Neuron (in vitro differentiated cells): ENCODE measurements around the gene KLHL20.
"Not testable (repeated sequence)": the region's sequence is repeated elsewhere in the genome, so short reads cannot be mapped to it uniquely, and the experiment has no call there.

Source experiments
- H2AFZ ChIP-seq: one replicate; pipeline ENCODE4 v1.6.1; 2013; ENCODE audit warnings: low read depth, mild to moderate bottlenecking, inconsistent platforms, low read length, moderate library complexity
- H3K27me3 ChIP-seq: one replicate; pipeline ENCODE4 v1.6.1; 2013; ENCODE audit warnings: low read length; ENCODE audit not compliant: insufficient read depth
- H3K36me3 ChIP-seq: one replicate; pipeline ENCODE4 v1.6.1; 2013; ENCODE audit warnings: low read length; ENCODE audit not compliant: insufficient read depth
- H3K4me1 ChIP-seq: one replicate; pipeline ENCODE4 v1.6.1; 2013; ENCODE audit warnings: low read length; ENCODE audit not compliant: insufficient read depth
- H3K4me3 ChIP-seq: 2 replicates; pipeline ENCODE4 v1.5.1; 2013; ENCODE audit warnings: mild to moderate bottlenecking, low read length, moderate library complexity
- H3K9me3 ChIP-seq: one replicate; pipeline ENCODE4 v1.6.1; 2013; ENCODE audit warnings: low read length

Gene KLHL20

DNA sequence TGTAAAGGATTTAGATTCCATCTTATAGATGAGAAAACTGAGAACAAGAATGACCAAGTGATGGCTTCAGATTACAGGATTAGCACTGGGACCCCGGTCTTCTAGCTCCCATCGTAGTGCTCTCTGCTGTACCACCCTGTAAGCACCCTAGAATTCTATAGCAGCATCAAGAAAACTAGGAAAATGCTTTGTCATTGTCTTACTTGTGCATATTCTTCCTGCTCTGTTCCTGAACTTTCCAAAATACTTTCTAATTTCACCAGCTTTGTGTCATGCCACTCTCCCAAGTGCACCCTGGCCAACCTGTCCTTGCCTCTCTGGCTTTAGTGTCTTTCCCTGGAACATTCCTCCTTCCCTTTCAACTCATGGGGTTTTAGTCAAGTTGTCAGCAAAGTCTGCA is 6.0 kb upstream of the KLHL20 start:
- no peak overlapping the region for H3K4me3 ChIP-seq
- H3K4me1 ChIP-seq, result no peaks in the 10 kb centered on the region
- no peaks in the 10 kb centered on the region for H3K9me3 ChIP-seq
- H3K27me3 ChIP-seq, result peaks cover 2% of the 10 kb centered on the region
- H2AFZ ChIP-seq, result no peak overlapping the region
- H3K36me3 ChIP-seq, result no peaks in the 10 kb centered on the region

DNA sequence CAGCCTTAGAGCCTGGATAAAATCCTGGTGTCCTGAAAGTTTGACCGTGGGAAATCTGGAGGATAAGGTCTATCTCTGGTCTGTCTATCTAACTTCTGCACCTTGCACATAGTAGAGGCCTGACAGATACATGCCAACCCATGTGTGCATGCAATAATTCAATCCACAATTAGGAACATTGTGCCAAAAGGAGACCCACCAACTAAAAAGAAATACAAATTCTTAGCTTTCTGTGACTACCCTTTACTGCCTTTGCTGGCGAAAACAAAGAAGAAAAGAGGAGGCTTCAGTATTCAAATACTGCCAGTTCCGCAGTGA is 381 bp upstream of the KLHL20 start:
- peak overlapping the region; percentile 78 for H3K4me3 ChIP-seq
- H3K27me3 ChIP-seq, result peaks cover 2% of the 10 kb centered on the region
- H3K36me3 ChIP-seq, result peaks cover 3% of the 10 kb centered on the region
- peak overlapping the region; percentile 95 for H2AFZ ChIP-seq
- H3K4me1 ChIP-seq, result peaks cover 9% of the 10 kb centered on the region
- H3K9me3 ChIP-seq, result no peaks in the 10 kb centered on the region

DNA sequence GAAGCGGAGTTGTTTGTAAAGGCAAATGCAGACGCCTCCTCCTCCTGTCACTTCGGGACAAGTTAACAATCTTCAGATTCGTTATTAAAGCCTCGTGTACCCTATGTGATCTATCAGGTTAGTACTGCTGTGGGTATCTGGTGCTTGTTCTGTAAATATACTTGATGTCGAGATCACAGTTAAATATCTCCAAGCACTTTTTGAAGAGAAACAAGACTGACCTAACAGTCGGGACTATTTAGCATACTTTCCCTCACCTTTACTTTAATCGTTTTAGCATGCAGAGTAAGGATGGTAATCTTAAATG is 710 bp downstream of the KLHL20 start:
- H3K27me3 ChIP-seq, result peaks cover 1% of the 10 kb centered on the region
- H3K36me3 ChIP-seq, result peaks cover 5% of the 10 kb centered on the region
- H3K4me3 ChIP-seq, result peak overlapping the region; percentile 78
- peak overlapping the region; percentile 95 for H2AFZ ChIP-seq
- H3K4me1 ChIP-seq, result peaks cover 9% of the 10 kb centered on the region
- H3K9me3 ChIP-seq, result no peaks in the 10 kb centered on the region

DNA sequence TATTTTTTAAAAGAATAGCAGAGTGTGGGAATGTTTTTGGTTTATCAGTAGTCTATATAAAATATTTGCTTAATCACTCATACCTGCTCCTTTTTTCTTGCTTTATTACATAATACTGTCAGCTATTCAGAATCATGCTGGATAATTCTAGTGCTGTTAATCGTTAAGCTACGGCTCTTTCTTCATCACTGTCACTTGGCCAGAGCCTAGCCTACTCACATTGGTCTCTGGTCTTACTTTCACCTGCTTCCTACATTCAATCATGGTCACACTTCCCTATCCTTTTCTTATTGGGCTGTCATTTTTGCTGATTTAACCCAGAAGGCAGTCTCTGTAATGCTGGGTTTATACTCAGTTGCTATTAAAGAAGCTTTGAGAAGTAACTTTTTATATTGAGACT is 2.5 kb downstream of the KLHL20 start:
- Histone ChIP-seq H3K27me3 (no peaks in the 10 kb centered on the region), H3K4me1 (peaks cover 9% of the 10 kb centered on the region), H3K9me3 (peaks cover 2% of the 10 kb centered on the region), H2AFZ (no peak overlapping the region), H3K36me3 (peaks cover 5% of the 10 kb centered on the region), H3K4me3 (no peak overlapping the region)

DNA sequence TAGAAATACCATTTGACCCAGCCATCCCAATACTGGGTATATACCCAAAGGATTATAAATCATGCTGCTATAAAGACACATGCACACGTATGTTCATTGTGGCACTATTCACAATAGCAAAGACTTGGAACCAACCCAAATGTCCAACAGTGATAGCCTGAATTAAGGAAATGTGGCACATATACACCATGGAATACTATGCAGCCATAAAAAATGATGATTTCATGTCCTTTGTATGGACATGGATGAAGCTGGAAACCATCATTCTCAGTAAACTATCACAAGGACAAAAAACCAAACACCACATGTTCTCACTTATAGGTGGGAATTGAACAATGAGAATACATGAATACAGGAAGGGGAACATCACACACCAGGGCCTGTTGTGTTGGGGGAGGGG is 16.6 kb downstream of the KLHL20 start:
- peaks cover 20% of the 10 kb centered on the region for H3K36me3 ChIP-seq
- not testable (repeated sequence) for H2AFZ ChIP-seq

DNA sequence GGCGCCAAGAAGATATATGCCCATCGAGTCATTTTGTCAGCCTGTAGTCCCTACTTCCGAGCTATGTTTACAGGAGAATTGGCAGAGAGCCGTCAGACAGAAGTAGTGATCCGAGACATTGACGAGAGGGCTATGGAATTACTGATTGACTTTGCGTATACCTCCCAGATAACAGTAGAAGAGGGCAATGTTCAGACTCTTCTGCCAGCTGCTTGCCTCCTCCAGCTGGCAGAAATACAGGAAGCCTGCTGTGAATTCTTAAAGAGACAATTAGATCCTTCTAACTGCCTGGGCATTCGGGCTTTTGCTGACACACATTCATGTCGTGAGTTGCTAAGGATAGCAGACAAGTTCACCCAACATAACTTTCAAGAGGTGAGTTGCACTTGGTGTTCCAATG is 19.1 kb downstream of the KLHL20 start:
- Histone ChIP-seq H3K4me3 (no peak overlapping the region), H3K36me3 (peaks cover 19% of the 10 kb centered on the region), H3K4me1 (no peaks in the 10 kb centered on the region), H3K27me3 (no peaks in the 10 kb centered on the region), H3K9me3 (peaks cover 14% of the 10 kb centered on the region), H2AFZ (no peak overlapping the region)

More for the DNA sequence above, 16.6 kb downstream of the KLHL20 start:
- H3K4me1 ChIP-seq, H3K4me3 ChIP-seq, H3K27me3 ChIP-seq: not testable (repeated sequence)
- H3K9me3 ChIP-seq, result peaks cover 10% of the 10 kb centered on the region

DNA sequence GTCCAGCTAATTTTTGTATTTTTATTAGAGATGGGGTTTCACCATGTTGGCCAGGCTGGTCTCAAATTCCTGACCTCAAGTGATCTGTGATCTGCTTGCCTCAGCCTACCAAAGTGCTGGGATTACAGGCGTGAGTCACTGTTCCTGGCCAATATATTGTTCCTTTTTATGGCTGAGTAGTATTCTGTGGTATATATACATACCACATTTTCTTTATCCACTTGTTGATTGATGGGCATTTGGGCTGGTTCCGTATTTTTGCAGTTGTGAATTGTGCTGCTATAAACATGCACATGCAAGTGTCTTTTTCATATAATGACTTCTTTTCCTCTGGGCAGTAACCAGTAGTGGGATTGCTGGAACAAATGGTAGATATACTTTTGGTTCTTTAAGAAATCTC is 21.3 kb downstream of the KLHL20 start:
- not testable (repeated sequence) for H3K4me1 ChIP-seq, H2AFZ ChIP-seq, H3K27me3 ChIP-seq, H3K4me3 ChIP-seq
- H3K36me3 ChIP-seq, result peaks cover 23% of the 10 kb centered on the region
- peaks cover 16% of the 10 kb centered on the region for H3K9me3 ChIP-seq

DNA sequence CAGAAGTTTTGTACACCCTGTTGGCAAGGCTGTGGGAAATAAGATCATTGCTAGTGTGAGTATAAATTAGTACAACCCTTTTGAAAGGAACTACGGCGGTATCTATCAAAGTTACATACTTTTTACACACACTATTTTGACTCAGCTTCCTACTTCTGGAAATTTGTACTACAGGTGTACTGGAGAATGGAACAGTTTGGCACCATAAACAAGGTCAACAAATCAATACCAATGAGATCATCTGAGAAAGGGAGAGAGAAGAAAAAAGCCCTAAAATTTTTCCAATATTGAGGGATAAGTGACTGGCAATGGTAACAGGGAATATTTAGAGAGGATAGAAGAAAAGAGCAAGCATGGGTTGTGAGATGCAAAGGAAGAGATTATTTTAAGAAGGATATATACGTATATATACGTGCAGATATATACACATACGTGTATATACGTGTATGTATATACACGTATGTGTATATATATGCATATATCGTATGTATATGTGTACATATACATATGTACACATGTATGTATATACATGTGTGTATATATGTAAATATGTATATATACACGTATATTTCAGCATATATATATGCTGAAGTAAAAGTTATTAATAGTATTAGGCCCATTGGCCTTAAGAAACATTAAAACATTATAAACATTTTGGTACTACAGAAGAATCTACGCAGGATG is 27.6 kb downstream of the KLHL20 start:
- no peaks in the 10 kb centered on the region for H3K27me3 ChIP-seq
- no peak overlapping the region for H2AFZ ChIP-seq

DNA sequence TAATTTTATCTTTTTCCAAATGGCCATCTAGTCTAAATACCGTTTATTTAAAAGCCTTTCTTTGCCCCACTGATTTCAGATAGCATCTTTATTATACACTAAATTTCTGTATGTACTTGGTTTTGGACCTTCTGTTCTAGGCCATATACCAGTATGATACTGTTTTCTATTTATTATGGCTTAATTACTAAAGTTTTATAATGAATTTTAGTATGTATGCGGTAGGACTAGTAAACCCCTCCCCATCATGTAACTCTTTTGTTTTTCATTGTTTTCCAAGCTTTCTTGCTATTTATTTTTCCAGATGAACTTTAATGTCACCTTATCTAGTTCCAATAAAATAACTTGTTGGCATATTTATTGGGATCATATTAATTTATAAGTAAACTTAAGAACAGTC is 29.9 kb downstream of the KLHL20 start:
- Histone ChIP-seq H3K4me3 (no peak overlapping the region), H3K9me3 (peaks cover 2% of the 10 kb centered on the region), H2AFZ (no peak overlapping the region), H3K36me3 (peaks cover 7% of the 10 kb centered on the region), H3K4me1 (no peaks in the 10 kb centered on the region), H3K27me3 (no peaks in the 10 kb centered on the region)

More for the DNA sequence above, 27.6 kb downstream of the KLHL20 start:
- no peaks in the 10 kb centered on the region for H3K4me1 ChIP-seq
- peaks cover 7% of the 10 kb centered on the region for H3K9me3 ChIP-seq
- no peak overlapping the region for H3K4me3 ChIP-seq
- peaks cover 7% of the 10 kb centered on the region for H3K36me3 ChIP-seq

DNA sequence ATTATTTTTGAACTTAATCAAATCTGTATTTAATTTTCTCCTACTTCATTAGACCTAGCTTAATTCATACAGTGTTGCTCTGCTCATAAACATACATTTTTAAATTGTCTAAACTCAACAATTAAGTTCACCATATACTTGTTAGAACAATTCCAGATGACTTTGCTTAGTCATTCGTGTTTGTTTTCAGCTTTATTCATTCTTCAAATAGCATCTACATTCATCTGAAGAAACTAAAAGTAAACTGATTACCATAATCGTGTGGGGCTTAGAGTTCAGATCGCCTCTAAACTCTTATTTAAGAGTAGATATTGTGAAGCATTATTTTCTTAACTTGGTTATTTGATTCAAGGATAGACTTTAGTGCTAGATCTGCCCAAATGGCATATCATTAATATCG is 34.4 kb downstream of the KLHL20 start:
- Histone ChIP-seq H3K4me3 (no peak overlapping the region), H3K27me3 (no peaks in the 10 kb centered on the region), H2AFZ (no peak overlapping the region), H3K4me1 (no peaks in the 10 kb centered on the region), H3K36me3 (peaks cover 11% of the 10 kb centered on the region), H3K9me3 (no peaks in the 10 kb centered on the region)

DNA sequence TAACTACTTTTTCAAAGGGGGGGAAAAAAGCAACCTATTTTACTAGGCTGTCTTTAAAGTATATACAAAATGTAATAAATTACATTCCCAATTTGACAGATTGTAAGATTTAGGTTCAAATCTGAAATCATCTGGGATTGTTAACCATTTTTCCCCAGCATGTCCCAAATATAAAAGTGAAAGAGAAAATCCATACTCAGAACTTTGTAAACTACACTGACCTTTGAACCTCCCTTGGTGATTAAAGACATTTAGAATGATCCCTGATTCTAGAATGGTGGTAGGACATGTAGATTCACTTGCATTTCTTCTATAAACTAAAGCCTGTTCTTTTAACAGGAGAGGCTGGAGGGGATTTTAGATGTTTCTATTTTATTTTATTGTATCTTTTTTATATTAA is 39.0 kb downstream of the KLHL20 start:
- Histone ChIP-seq H3K4me3 (no peak overlapping the region), H3K27me3 (no peaks in the 10 kb centered on the region), H3K36me3 (peaks cover 52% of the 10 kb centered on the region), H3K4me1 (no peaks in the 10 kb centered on the region), H3K9me3 (peaks cover 5% of the 10 kb centered on the region), H2AFZ (no peak overlapping the region)

DNA sequence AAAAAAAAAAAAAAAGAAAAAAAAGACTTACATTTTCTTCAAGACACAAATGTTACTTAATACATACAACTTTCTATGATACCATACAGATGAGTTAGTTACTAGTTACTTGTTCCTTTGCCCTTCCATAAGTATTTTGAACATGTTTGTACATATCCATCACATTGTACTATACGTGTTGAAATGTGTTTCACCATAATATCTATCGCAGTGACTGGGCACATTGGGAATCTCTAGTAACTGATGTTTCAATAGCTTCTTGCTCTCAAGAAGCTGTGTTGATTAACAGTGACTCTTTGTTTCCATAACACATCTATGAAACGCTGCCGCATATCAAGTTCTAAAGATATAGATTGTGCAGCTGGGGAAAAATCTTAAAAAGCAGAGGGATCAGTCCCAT is 42.9 kb downstream of the KLHL20 start:
- no peaks in the 10 kb centered on the region for H3K4me1 ChIP-seq
- H3K27me3 ChIP-seq, result no peaks in the 10 kb centered on the region
- no peak overlapping the region for H2AFZ ChIP-seq
- H3K36me3 ChIP-seq, result peaks cover 60% of the 10 kb centered on the region
- H3K4me3 ChIP-seq, result no peak overlapping the region
- H3K9me3 ChIP-seq, result peaks cover 15% of the 10 kb centered on the region

DNA sequence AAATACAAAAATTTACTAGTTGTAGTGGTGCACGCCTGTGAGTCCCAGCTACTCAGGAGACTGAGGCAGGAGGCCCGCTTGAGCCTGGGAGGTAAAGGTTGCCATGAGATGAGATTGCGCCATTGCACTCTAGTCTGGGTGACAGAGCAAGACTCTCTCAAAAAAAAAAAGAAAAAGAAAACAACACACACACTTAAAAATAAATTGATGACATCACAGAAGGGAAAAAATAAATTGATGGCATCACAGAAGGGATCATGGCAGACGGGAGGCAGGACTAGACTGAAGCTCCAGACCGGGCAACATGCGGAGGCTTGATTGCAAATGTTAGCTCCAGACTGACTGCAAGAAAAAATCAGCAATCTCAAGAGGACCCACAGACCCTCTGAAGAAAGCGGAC is 43.3 kb downstream of the KLHL20 start:
- no peaks in the 10 kb centered on the region for H3K4me1 ChIP-seq
- no peak overlapping the region for H2AFZ ChIP-seq
- H3K36me3 ChIP-seq, result peaks cover 57% of the 10 kb centered on the region
- peaks cover 15% of the 10 kb centered on the region for H3K9me3 ChIP-seq
- no peaks in the 10 kb centered on the region for H3K27me3 ChIP-seq
- no peak overlapping the region for H3K4me3 ChIP-seq

DNA sequence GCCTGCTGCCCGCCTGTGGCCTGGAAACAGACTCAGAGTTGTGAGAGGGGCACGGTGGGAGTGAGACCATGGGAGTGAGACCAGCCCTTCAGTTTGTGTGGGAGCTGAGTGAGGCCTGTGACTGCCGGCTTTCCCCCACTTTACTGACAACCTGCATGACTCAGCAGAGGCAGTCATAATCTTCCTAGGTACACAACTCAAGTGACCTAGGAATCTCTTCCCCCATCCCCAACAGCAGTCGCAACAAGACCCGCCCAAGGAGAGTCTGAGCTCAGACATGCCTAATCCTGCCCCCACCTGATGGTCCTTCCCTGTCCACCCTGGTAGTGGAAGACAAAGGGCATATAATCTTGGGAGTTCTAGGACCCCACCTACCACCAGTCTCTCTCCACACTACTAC is 44.2 kb downstream of the KLHL20 start:
- Histone ChIP-seq H3K27me3 (no peaks in the 10 kb centered on the region), H3K4me3 (no peak overlapping the region), H3K9me3 (peaks cover 15% of the 10 kb centered on the region), H3K4me1 (no peaks in the 10 kb centered on the region), H2AFZ (no peak overlapping the region), H3K36me3 (peaks cover 56% of the 10 kb centered on the region)
